ENCODE results near the gene AGRN.
"Not testable (repeated sequence)": the region's sequence is repeated elsewhere in the genome, so short reads cannot be mapped to it uniquely, and the experiment has no call there.

AGRN gene

DNA sequence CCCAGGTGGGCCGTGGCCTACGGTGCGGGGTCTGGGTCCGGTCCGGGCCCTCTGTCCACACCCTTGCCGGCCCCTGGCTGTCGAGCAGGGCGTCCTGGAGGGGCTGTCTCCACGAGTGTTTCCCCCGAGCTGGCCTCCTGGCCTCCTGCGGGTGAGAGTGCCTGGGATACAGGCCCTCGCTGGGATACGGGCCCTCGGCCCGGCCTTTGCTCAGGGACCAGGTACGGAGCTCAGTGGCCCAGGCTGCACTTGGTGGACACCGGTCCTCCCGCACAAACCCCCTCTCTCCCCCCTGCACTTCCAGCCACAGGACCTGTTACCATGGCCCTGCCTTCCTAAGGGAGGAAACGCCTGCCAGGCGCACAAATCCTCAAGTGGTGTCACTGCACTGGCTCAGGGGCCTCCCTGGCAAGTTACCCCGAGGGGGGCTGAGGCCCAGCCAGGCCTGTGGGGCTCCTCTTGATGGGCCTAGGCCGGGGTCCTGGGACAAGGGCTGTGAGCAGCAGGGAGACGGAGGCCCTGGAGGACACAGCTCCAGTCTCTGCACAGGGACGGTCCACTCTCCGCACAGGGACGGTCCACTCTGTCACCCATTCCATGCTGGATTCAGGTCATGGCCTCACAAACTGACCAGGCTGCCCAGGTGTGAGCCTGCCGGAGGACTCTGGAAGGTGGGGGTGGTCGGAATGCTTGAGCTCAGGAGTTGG lies 72.4 kb downstream of the AGRN start:
- DNase-seq (ENCODE audit: low spot score) = no peak

DNA sequence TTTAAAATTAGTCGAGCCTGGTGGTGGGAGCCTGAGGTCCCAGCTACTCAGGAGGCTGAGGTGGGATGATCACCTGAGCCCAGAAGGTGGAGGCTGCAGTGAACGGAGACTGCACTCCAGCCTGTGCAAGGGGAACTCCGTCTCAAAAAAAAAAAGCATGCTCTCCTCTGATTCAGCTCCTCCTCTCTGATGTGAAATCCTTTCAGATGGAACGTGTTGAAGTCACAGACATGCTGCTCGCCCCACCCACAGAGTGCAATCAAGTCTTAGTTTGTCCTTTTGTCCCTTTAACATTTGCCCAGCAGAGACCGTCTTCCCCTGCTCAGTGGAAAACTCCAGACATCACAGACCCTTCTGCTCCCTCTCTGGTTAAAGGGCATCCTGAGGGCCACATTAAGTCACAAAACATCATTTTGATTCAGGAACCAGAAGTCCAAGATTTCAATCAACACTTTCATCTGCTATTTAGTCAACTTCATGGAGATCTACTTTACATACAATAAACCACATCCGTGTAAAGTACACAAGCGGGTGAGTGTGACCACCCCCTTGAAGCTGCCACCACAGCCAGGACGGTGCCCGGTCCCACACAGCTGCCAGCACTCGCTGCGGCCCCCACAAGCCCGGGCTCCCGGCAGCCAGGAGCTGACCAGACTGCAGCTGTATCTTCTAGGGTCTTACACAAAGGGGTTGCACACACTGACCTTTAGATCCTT lies 73.1 kb downstream of the AGRN start:
- DNase-seq (ENCODE audit: low spot score) = no peak

- DNase-seq (ENCODE audit: low spot score) = no peak
These were observed 73.7 kb downstream of the AGRN start for GRCh38 chr1:1093610-1093943.

- no peak for DNase-seq (ENCODE audit: low spot score)
These were observed 75.1 kb downstream of the AGRN start for GRCh38 chr1:1094981-1095380.

DNA sequence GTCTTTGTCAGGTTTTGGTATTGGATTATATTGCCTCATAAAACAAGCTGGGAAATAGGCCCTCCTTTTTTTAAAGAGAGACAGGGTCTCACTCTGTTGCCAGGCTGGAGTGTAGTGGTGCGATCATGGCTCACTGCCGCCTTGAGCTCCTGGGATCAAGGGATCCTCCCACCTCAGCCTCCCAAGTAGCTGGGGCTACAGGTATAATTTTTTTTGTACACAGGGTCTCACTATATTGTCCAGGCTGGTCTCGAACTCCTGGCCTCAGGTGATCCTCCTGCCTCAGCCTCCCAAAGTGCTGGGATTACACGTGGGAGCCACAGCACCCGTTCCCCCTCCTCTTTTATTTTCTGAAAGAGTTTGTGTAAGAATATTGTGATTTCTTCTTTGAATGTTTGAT lies 76.2 kb downstream of the AGRN start:
- not testable (repeated sequence) for DNase-seq (ENCODE audit: low spot score)

- no peak for DNase-seq (ENCODE audit: low spot score)
These were observed 78.9 kb downstream of the AGRN start for GRCh38 chr1:1098681-1099421.

DNA sequence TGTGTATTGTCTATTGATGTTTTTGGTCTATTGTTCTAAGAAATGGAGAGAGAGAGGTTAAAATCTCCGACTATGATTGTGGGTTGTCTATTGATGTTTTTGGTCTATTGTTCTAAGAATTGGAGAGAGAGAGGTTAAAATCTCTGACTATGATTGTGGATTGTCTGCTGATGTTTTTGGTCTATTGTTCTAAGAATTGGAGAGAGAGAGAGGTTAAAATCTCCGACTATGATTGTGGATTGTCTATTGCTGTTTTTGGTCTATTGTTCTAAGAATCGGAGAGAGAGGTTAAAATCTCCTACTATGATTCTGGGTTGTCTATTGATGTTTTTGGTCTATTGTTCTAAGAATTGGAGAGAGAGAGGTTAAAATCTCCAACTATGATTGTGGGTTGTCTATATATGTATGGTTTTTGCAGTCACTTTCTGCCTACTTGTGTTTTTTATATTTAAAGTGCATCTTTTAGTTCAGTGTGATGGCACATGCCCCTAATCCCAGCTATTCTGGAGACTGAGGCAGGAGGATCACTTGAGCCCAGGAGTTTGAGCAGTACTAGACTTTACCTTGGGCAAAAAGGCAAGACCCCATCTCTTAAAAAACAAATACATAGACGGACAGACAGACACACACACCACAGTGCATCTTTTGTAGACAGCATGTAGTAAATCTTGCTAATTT lies 79.7 kb downstream of the AGRN start:
- DNase-seq (ENCODE audit: low spot score) = no peak

GRCh38 chr1:1100296-1100695 lies 80.4 kb downstream of the AGRN start:
- no peak for DNase-seq (ENCODE audit: low spot score)

DNA sequence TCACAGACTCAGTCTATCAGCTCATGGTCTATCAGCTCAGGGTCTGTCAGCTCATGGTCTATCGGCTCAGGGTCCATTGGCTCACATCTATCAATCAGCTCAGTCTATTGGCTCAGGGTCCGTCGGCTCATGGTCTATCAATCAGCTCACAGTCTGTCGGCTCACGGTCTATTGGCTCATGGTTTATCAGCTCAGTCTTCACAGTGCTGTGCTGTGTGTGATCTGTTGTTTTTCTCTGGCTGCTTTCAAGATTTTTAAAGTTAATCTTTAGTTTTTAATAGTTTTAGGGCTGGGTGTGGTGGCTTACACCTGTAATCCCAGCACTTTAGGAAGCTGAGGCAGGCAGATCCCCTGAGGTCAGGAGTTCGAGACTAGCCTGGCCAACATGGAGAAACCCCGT lies 81.6 kb downstream of the AGRN start:
- DNase-seq (ENCODE audit: low spot score) = no peak

DNA sequence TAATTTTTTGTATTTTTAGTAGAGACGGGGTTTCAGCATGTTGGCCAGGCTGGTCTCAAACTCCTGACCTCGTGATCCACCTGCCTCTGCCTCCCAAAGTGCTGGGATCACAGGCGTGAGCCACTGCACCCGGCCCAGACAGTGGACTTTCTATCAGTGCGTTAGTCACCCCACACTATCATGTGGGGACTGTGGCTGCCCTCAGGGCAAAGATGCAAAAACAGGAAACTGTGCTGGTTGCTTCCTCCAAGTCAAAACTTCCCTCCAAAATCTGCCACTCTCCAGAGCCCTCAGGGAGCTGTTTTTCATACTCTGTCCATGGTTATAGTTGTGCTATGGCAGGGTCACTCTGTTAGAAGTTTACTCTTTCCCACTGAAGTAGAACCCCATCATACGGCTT lies 84.2 kb downstream of the AGRN start:
- DNase-seq (ENCODE audit: low spot score) = not testable (repeated sequence)
